ENCODE measurements around the gene GFOD1.
A peak's percentile ranks its signal among the peaks of the same experiment; 100 is the strongest.
"Not testable (repeated sequence)": the region's sequence is repeated elsewhere in the genome, so short reads cannot be mapped to it uniquely, and the experiment has no call there.

Gene GFOD1

GRCh38 chr6:13441778-13442177 lies 45.6 kb downstream of the GFOD1 start:
- DNase-seq = no peak

GRCh38 chr6:13439644-13440043 lies 47.8 kb downstream of the GFOD1 start:
- no peak for DNase-seq

- no peak for DNase-seq
Observed at GRCh38 chr6:13438126-13438525, 49.3 kb downstream of the GFOD1 start.

DNA sequence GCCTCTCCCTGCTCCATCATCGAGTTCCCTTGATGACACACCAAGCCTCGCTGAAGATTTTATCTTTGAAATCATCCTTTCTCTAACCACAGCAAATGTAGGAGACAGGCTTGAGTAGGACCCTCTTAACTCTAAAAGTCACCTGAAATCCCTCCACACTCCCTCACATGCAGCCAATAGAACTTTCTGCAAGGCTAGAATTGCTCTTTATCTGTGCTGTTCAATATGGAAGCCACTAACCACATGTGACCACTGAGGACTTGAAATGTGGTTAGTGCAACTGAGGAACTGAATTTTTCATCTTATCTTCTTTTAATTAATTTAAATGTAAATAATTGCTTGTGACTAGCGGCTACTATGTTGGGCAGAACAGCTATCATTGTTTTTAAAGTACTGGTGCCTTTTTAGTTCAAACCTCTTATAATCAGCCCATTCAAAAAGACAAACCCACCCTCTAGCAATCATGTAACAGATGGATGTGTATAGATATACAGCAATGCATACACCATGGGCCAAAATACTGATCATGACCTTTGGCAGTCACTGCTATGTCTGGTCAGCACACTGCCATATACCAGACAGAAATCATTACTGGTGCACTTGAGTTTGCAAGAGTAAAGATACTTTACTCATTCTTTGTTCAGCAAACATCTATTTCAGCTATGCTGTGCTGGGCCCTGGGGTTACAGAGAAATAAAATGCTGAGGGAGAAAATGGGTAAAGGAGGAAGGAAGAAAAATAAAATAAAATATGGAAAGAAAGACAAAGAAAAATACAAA lies 50.0 kb downstream of the GFOD1 start:
- DNase-seq = no peak

- DNase-seq = no peak
Observed at GRCh38 chr6:13436399-13437217, 50.8 kb downstream of the GFOD1 start.

- DNase-seq = no peak
Observed at GRCh38 chr6:13435477-13436246, 51.7 kb downstream of the GFOD1 start.

DNA sequence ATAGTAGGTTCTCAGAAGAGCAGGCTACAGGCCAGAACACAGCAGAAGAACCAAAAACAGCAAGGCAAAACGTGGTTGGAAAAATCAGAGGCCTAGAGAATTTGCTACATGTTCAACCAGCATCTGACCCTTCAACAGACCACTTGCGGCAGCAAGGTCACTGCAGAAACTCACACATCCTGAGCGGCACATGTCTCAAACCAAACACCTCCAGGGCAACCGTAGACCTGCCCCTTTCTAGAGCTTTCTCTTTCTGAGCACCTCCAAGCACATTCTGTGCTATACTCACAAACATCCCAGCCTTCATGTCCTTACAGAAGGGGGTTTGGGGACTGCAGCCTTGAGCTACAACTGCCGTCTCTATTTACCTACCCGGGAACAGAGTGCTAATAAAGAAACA lies 52.6 kb downstream of the GFOD1 start:
- no peak for DNase-seq

GRCh38 chr6:13434135-13434775 lies 53.1 kb downstream of the GFOD1 start:
- not testable (repeated sequence) for DNase-seq

DNA sequence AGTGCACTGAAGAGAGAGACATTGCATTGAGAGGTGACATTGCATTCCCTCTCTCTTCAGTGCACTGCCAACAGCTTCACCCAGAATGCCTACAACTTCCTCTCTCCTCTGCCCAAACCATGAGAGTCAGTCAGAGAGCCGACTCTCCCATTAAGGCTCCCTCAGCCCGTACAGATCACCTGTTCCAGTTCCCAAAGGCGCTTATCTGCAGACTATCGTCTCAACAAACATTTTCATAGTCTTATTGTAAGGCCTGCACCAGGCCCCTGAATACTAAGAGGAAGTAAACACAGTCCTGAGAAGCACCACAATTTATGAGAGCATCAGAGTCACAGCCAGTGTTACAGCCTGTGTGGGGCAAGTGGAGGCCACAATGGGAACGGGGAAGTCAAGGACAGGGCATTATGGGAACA lies 53.7 kb downstream of the GFOD1 start:
- DNase-seq = no peak

GRCh38 chr6:13432526-13433184 lies 54.7 kb downstream of the GFOD1 start:
- no peak for DNase-seq

- DNase-seq = no peak
Observed at GRCh38 chr6:13431861-13432465, 55.4 kb downstream of the GFOD1 start.

GRCh38 chr6:13431059-13431656 lies 56.2 kb downstream of the GFOD1 start:
- DNase-seq = no peak

DNA sequence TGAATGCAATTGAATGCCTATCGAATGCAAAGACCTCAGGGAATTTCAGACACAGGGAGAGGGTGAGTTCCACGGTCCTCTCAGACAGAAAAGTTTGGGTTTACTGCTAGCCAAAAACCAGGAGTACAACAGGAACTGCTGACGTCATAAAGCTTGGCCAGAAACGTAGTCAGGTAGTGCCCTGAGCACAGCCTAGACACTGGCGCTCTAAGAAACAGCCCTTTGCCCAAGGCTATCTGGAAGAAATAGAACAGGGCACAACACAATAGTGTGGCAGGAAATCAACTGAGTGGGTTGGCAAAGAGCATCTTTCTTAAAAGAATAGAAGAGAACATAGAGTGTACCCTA lies 58.0 kb downstream of the GFOD1 start:
- no peak for DNase-seq

DNA sequence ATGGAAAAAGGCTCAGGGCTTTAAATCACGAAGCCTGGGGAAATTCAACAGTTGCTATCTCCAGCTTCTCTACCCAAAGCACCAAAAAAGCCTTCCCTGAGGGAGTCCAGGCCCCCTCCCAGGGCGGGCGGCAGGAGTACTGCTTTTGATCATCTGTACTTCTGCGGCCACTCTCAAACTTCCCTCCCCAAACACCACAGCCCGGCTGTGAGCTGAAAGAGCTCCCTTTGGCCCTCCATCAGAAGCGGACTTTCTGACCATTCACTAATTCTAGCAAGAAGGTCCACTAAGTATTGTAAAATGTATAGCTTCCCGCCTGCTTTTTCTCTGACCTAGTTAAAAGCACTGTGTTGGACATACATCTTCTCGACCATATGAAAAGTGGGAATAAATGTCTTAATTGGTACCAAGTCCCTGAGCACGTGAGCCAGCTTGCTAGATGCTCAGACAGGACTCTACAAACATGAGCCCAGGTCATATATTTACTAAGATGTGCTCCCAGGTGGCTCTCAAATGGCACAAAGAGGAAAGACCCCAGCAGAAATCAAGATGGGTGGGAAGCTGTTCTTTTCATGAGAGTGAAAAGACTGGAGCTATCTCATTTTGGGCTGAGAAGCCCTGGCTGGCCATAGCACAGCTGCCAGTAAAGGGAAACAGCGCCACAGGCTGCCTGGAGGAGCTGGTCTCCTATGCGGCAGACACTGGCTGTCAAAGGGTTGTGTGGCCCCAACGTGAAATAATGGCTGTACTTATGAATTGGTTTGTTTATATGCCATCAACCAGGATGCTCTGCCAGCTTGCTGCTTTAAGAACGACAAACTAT lies 58.6 kb downstream of the GFOD1 start:
- no peak for DNase-seq

- peak in 1 of 3 experiments; percentile 51 for DNase-seq
Observed at GRCh38 chr6:13427801-13428582, 59.4 kb downstream of the GFOD1 start.

DNA sequence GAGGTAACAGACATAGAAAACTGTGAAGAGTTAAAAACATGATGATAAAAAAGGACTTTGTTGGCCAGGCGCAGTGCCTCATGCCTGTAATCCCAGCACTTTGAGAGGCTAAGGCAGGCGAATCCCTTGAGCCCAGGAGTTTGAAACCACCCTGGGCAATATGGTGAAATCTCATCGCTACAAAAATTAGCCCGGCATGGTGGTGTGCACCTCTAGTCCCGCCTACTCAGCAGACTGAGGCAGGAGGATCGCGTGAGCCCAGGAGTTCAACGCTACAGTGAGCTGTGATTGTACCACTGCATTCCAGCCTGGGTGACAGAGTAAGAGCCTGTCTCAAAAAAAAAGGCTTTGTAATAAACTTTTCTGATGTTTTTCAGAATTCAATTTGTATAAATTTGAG lies 60.1 kb downstream of the GFOD1 start:
- DNase-seq = no peak

GRCh38 chr6:13425943-13426931 lies 61.2 kb downstream of the GFOD1 start:
- DNase-seq = no peak

DNA sequence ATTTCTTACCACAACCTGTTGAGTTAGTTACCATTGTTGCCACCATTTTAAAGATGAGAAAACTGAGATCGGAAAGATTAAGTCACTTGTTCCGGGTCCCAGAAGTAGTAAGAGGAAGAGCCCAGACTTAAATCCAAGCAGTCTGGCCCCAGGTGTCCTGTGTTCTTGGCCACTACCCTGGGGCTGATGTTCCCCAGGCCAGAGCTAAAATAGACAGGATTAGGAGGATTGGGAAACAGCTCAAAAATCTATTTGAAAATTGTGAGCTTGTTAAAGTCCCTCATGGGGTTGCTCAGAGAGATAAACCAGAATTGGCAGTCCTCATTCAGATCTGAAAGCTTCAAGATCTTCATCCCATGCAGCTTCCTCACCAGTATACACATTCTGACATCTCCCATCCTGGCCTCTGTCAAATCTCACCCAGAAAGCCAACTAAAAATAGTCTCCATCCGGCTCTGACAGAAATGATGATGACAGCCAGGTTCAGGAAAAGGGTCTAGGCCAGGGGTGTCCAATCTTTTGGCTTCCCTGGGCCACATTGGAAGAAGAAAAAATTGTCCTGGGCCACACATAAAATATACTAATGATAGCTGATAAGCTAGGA lies 62.0 kb downstream of the GFOD1 start:
- DNase-seq = no peak
